Measurements from ENCODE around the gene ADAMTS12. TPM values are rescaled to one million over a fixed set of nuclear protein-coding genes. Genes with fewer than 3 reads are reported as not detected.

The ADAMTS12 gene
- total and polyA plus RNA-seq, 2 experiments from 2014 or later, result 9.1 to 17.1 TPM

GRCh38 chr5:33834334-33834733, 57.5 kb downstream of the ADAMTS12 start (continued):
- no peak for TF ChIP-seq ZNF462 (CRISPR knock-in tag; IDR thresholded peaks at IDR 0.05)
- no peak for TF ChIP-seq ZNF114 (CRISPR knock-in tag; IDR thresholded peaks at IDR 0.05)
- no peak for TF ChIP-seq CTCF (conservative IDR thresholded peaks at IDR 0.05; ENCODE audit: low read depth in 2 of 2)
- TF ChIP-seq EZH2 (IDR thresholded peaks at IDR 0.05; ENCODE audit: low read depth, unreplicated experiment), result no peak

GRCh38 chr5:33833237-33833575, 58.6 kb downstream of the ADAMTS12 start:
- H2AFZ ChIP-seq, result no peak overlapping the region
- H3K36me3 ChIP-seq (ENCODE audit: insufficient read depth), result no peaks in the 10 kb centered on the region
- ATAC-seq, result peak; percentile 83
- no peak overlapping the region for H3K4me3 ChIP-seq
- H3K4me1 Mint-ChIP-seq, result peaks cover 32% of the 10 kb centered on the region
- H3F3A ChIP-seq (replicated peaks; ENCODE audit: low read depth), result no peaks in the 10 kb centered on the region
- H3K27ac Mint-ChIP-seq, result 0 out of 2 replicates have a peak overlapping the region, but pooled peaks have one; percentile 16
- 0 out of 2 replicates have a peak overlapping the region, but pooled peaks have one; percentile 0 for H3K27ac ChIP-seq (ENCODE audit: low read depth)
- no peaks in the 10 kb centered on the region for H3K36me3 Mint-ChIP-seq (ENCODE audit: low read depth)
- H3K79me2 ChIP-seq (replicated peaks; ENCODE audit: insufficient read depth), result peaks cover 21% of the 10 kb centered on the region
- H4K20me1 ChIP-seq (replicated peaks; ENCODE audit: insufficient read depth), result no peaks in the 10 kb centered on the region
- H3K4me3 Mint-ChIP-seq, result no peak overlapping the region
- H3K4me2 ChIP-seq, result peak overlapping the region; percentile 6; the same call in 1 of the 2 replicates
- no peaks in the 10 kb centered on the region for H3K27me3 Mint-ChIP-seq (ENCODE audit: insufficient read depth, low read depth, poor library complexity)
- peak; percentile 59 for DNase-seq (ENCODE audit: low spot score)
- H3K9me3 Mint-ChIP-seq, result no peaks in the 10 kb centered on the region
- peaks cover 23% of the 10 kb centered on the region for H3K4me1 ChIP-seq (ENCODE audit: insufficient read depth)
- H3K9me2 ChIP-seq (ENCODE audit: insufficient read depth), result 0 out of 2 replicates have a peak, but pooled peaks cover 10% of the 10 kb centered on the region
- H3K27me3 ChIP-seq (ENCODE audit: insufficient read depth), result no peaks in the 10 kb centered on the region
- no peak for TF ChIP-seq POLR2AphosphoS5 (IDR thresholded peaks at IDR 0.05; ENCODE audit: low read depth)
- TF ChIP-seq ETS1 (IDR thresholded peaks at IDR 0.05), result no peak
- TF ChIP-seq NANOG (IDR thresholded peaks at IDR 0.05; ENCODE audit: borderline replicate concordance), result peak; percentile 38; the same call in 1 of the 2 replicates

All from GM23338 (cell line).